HG03457 (cell line): ENCODE data around the gene HAUS8.
"Not testable (repeated sequence)": the region's sequence is repeated elsewhere in the genome, so short reads cannot be mapped to it uniquely, and the experiment has no call there.

ENCODE experiments used
- ATAC-seq: cut with Tn5 transposase; IDR thresholded peaks from one replicate; pipeline ENCODE4 v1.9.1; 2021; ENCODE audit warnings: moderate number of reproducible peaks; ENCODE audit not compliant: unreplicated experiment

Gene HAUS8

GRCh38 chr19:17075035-17075863 is at the start of gene HAUS8, which contains the start of gene MYO9B:
Gene HAUS8 (minus strand): TSS chr19:17075452. CDS start chr19:17075422, 30 bp downstream.
Gene MYO9B (plus strand): TSS chr19:17075777. CDS start chr19:17101718, 25,941 bp downstream.
- peak; percentile 54 for ATAC-seq

- ATAC-seq: no peak
Observed at GRCh38 chr19:17124025-17124424, 48.8 kb upstream of the HAUS8 start.

- no peak for ATAC-seq
Observed at GRCh38 chr19:17123041-17123440, 47.8 kb upstream of the HAUS8 start.

GRCh38 chr19:17121736-17122293 is 46.6 kb upstream of the HAUS8 start:
- no peak for ATAC-seq

GRCh38 chr19:17118957-17119356 is 43.7 kb upstream of the HAUS8 start:
- no peak for ATAC-seq

GRCh38 chr19:17116996-17117702 is 41.9 kb upstream of the HAUS8 start:
- ATAC-seq: no peak

GRCh38 chr19:17114414-17114831 is 39.2 kb upstream of the HAUS8 start:
- no peak for ATAC-seq

GRCh38 chr19:17113127-17113785 is 38.0 kb upstream of the HAUS8 start:
- no peak for ATAC-seq

- ATAC-seq: no peak
Observed at GRCh38 chr19:17112700-17113099, 37.4 kb upstream of the HAUS8 start.

- no peak for ATAC-seq
Observed at GRCh38 chr19:17112271-17112670, 37.0 kb upstream of the HAUS8 start.

- no peak for ATAC-seq
Observed at GRCh38 chr19:17111766-17112165, 36.5 kb upstream of the HAUS8 start.

- no peak for ATAC-seq
Observed at GRCh38 chr19:17110599-17110966, 35.3 kb upstream of the HAUS8 start.

- no peak for ATAC-seq
Observed at GRCh38 chr19:17109962-17110598, 34.8 kb upstream of the HAUS8 start.

- no peak for ATAC-seq
Observed at GRCh38 chr19:17109300-17109699, 34.0 kb upstream of the HAUS8 start.

GRCh38 chr19:17108453-17108784 is 33.2 kb upstream of the HAUS8 start:
- no peak for ATAC-seq

GRCh38 chr19:17107546-17108452 is 32.5 kb upstream of the HAUS8 start:
- ATAC-seq: no peak

GRCh38 chr19:17106964-17107363 is 31.7 kb upstream of the HAUS8 start:
- not testable (repeated sequence) for ATAC-seq

- ATAC-seq: no peak
Observed at GRCh38 chr19:17105556-17105955, 30.3 kb upstream of the HAUS8 start.

- ATAC-seq: no peak
Observed at GRCh38 chr19:17104679-17105078, 29.4 kb upstream of the HAUS8 start.

- ATAC-seq: no peak
Observed at GRCh38 chr19:17103177-17103576, 27.9 kb upstream of the HAUS8 start.
